Uterus (tissue), 2 donors: Measurements from ENCODE around the gene KCNQ5.

Experiments used
- CTCF ChIP-seq, 4 experiments: fragments of 200-600 bp in 2 of 4; fragments of 450-650 bp in 2 of 4; sonication (generic) in 2 of 4; IDR thresholded peaks; one replicate each; pipeline ENCODE4 v1.5.1; 2016 to 2019; ENCODE audit warnings: antibody characterized with exemption in 4 of 4, mild to moderate bottlenecking in 2 of 4, moderate library complexity in 1 of 4
- POLR2A ChIP-seq, 2 donors: fragments of 450-650 bp; IDR thresholded peaks; one replicate each; pipeline ENCODE4 v1.6.1; 2016; ENCODE audit warnings: antibody characterized with exemption in 2 of 2, mild to moderate bottlenecking in 1 of 2, moderate library complexity in 1 of 2

GRCh38 chr6:72781624-72782023, 159.8 kb downstream of the KCNQ5 start:
- no peak for TF ChIP-seq CTCF (IDR thresholded peaks at IDR 0.05)
- TF ChIP-seq POLR2A (IDR thresholded peaks at IDR 0.05): no peak
